Measurements from ENCODE around the gene BSG.
"Not testable (repeated sequence)": the region's sequence is repeated elsewhere in the genome, so short reads cannot be mapped to it uniquely, and the experiment has no call there.

BSG gene

GRCh38 chr19:572743-573518 lies 535 bp downstream of the BSG start:
- DNase-seq = peak in 1 of 2 experiments; percentile 21

- no peak for DNase-seq
Observed at GRCh38 chr19:573519-573825, 1.1 kb downstream of the BSG start.

DNA sequence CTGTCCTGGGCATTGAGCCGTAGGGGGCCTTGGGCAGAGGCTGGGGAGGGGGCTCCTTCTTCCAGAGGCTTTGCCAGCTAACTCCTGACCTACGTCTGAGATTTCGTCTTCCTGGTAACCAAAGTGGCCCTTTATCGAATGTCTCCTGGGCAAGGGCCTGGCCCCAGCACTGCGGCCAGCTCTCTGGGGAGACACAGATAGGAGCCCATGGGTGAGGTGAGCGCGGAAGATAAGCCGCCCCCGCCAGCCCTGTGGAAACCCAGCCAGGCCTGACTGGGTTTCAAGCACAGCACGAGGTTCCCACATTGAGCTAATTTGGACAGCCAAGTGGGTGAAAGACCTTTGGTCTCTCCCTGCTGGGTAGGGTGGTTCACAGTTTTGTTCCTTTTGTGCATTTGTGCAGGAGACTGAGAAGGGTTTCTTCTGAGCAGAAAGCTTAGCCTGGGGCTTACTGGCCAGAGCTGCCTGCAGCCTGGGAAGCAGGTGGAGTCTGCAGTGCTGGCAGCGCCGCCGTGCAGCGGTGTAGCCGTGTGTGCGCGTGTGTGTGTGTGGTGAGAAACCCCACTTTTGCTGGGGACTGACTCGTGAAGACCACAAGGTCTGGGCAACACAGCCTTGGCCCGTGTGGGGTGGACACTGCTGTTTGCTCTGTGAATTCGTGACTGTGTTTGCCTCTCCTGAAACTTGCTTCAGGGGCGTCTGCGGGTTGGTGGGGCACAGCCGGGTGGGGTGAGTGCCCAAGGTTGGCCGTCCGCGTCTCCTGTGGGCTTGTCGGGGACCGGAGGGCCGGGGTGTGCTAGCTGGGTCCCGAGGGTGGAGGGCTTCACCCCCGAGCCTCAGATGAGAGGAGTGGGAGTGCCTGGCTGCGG lies 2.5 kb downstream of the BSG start:
- DNase-seq = peak in 1 of 2 experiments; percentile 36

GRCh38 chr19:575527-576506 lies 3.4 kb downstream of the BSG start:
- peak in 1 of 2 experiments; percentile 5 for DNase-seq

DNA sequence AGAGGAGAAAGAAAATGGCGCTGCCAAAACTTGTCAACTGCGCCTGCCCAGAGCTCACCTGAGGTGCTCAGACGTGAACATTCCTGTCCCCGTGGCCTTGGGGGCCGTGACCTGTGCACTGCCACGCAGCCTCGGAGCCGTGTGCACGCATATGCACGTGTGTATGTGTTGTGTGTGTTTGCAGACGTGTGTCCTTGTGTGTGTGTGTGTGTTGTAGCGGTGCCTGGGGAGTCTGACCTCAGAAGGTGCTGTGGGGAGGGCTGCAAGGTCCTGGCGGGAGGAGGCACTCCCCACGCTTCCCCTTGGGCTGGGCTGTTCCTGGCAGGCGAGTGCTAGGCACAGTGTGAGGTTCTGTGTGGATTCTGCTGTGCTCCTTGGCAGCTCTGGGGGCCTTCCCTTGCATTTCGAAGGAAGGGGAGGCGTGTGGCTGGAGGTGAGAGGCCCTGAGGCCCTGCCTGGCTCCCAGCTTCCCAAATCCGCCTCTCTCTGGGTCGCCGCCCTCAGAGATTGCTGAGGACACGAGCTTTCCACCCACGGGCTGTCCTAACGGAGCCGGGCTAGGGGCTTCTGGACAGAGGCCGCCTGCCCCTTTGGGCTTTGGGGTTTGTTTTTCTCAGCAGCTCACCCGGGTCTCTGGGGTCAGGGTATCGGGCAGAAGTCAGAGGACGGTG lies 4.5 kb downstream of the BSG start:
- no peak for DNase-seq

GRCh38 chr19:577439-578392 lies 5.3 kb downstream of the BSG start:
- DNase-seq = no peak

DNA sequence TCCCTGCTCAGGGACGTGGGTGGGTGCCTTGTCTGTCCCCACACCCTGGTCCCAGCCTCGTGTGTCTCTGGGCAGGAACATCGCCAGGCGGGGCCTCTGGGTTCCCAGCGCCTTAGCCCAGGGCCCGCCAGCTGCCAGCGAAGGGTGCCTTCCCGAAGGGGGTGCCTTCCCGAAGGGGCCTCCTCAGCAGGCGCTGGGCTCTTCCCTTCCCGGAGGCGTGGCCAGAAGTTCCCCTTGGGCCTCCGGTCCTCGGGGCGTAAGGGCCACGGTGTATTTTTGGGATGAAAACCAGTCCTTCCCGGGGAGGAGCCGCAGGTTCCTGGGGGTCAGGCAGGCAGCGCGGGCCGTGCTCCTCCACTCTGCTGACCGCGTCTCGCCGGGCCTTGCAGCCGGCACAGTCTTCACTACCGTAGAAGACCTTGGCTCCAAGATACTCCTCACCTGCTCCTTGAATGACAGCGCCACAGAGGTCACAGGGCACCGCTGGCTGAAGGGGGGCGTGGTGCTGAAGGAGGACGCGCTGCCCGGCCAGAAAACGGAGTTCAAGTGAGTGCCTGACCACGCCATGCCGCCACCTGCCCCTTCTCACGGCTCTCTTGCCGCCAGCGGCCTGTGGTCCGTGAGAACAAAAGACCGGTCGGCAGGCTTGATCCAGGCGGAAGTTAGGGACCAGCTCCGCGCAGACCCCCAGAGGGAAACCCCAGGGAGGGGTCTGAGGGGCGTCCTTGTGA lies 6.9 kb downstream of the BSG start:
- DNase-seq = no peak

DNA sequence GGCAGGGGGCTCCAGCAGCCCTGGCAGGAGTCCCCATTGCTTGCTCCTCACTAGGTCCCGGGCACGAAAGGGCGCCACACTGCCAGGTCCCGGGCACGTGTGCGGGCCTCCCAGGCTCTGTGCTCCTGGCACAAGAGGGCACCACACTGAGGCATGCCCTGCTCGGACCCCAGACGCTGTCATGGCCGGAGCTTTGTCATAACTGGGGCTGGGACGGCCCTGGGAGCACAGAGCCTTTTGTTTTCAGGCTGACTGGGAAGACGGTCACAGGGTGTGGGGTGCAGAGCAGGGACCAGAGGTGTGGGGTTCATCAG lies 7.4 kb downstream of the BSG start:
- no peak for DNase-seq

GRCh38 chr19:580274-580835 lies 8.0 kb downstream of the BSG start:
- no peak for DNase-seq

DNA sequence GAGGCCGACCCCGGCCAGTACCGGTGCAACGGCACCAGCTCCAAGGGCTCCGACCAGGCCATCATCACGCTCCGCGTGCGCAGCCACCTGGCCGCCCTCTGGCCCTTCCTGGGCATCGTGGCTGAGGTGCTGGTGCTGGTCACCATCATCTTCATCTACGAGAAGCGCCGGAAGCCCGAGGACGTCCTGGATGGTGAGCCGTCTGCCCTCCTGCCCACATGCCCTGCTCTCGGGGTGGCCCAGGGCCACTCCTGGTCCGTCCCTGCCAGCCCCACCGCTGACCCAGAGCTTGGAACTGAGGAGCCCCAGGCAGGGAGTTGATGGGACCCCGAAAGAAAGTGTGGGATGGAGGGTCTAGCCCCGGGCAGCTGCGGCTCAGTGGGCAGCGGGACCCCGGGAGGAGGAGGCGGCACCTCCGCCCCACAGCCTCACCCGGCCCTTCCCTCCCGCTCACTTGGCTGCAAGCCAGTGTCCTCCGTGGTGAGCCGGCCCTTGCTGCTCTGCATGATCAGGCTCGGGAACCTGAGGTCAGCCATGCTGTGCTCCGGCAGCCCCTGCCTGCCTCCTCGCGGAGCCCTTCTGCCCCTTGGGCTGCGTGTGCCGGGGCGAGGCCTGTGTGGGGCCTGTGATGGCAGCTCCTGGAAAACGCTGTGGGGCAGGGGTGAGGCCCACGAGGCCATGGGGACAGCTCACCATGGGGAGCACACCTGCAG lies 9.2 kb downstream of the BSG start:
- DNase-seq = no peak

- DNase-seq = no peak
Observed at GRCh38 chr19:582497-583197, 10.3 kb downstream of the BSG start.

- no peak for DNase-seq
Observed at GRCh38 chr19:583198-583967, 11.0 kb downstream of the BSG start.

DNA sequence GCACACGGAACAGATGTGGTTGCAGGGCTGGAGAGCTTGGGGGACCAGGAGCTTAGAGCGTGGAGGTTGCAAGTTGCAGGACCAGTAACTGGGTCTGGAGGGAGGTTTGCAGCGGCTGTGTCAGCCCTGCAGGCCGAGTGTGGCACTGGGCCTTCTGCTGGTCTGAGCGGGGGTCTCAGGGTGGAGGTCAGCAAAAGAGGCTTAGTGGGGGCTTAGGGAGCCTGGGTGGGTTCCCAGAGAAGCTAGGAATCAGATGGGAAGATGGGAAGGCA lies 11.5 kb downstream of the BSG start:
- no peak for DNase-seq

- peak; percentile 27 to 40 for DNase-seq
Observed at GRCh38 chr19:584240-585001, 12.0 kb downstream of the BSG start.

GRCh38 chr19:585146-585545 lies 12.8 kb downstream of the BSG start:
- not testable (repeated sequence) for DNase-seq

GRCh38 chr19:585551-586110 lies 13.2 kb downstream of the BSG start:
- DNase-seq = no peak

DNA sequence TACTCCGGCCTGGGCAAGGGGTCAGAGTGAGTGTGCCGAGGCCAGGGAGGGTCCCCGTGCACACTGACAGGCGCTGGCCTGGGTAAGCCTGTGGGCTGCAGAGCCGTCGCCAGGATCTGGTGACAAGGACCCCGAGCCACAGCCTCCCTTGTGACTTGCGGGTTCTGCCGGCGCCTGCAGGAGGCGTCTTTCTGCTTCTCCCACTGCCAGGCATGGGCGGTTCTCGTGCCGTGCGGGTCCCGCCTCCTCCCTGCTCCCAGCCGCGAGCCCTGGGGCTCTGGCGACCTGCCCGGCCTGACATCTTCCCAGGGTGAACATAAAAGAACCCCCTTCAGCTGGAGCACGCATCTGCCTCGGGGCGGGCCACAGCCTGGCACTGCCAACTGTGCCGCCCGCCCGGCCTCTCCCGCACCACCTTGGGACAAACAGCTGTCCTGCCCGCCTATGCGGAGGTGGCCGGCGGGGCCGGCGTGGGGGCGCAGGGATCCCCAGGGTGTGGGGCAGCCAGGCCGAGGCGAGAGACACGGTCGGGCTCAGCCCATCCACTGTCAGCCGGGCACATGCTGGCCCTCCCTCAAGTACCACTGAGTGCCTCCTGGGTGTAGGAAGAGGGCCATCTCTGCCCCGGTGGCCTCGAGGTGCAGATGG lies 15.8 kb downstream of the BSG start:
- peak; percentile 85 to 90 for DNase-seq
